Activated effector memory CD4-positive, alpha-beta T cell treated with Interleukin-2 at 50 U/mL for 16 hours (primary cell): ENCODE results near the gene LRRC8C.
"Not testable (repeated sequence)": the region's sequence is repeated elsewhere in the genome, so short reads cannot be mapped to it uniquely, and the experiment has no call there.

Experiments
- DNase-seq: peaks from one replicate; pipeline ENCODE4 v3.0.0-alpha.2; 2020

LRRC8C gene

DNA sequence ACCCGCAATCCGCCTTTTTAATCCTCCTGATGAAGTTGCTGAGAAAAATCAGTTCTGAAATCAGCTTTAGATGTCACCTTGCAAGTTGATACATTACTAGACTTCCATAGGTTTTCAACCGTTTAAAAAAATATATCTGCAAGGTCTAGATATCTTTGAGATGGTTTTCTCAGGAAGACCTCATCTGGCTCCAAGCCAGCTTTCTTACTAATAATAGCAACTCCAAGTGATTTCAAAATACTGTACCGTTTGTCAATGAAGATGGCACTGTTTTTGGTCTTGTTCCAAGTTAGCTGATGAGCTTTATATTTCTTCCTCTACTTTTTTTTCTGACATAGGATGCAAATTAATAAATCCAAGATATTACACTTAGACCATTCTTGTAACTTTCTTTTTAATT, 40.3 kb downstream of the LRRC8C start:
- no peak for DNase-seq

DNA sequence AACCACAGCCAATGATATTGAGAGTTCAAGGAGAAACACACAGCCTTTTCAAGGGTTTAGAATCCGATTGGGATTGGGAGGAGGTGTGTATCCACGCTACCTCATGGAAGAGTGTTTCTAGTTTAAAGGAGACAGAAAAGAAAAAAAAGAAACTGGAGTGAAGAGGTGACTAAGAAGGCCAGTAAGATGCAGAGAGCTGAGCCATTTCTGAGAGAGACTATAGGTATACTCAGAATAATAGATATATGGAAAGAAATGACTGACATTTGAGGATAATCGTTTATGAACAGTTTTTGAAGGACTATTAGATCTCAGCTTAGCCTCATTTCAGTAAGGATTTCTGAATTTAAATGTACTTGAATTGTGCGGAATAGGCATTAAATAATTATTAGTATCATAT, 42.8 kb downstream of the LRRC8C start:
- DNase-seq: no peak

DNA sequence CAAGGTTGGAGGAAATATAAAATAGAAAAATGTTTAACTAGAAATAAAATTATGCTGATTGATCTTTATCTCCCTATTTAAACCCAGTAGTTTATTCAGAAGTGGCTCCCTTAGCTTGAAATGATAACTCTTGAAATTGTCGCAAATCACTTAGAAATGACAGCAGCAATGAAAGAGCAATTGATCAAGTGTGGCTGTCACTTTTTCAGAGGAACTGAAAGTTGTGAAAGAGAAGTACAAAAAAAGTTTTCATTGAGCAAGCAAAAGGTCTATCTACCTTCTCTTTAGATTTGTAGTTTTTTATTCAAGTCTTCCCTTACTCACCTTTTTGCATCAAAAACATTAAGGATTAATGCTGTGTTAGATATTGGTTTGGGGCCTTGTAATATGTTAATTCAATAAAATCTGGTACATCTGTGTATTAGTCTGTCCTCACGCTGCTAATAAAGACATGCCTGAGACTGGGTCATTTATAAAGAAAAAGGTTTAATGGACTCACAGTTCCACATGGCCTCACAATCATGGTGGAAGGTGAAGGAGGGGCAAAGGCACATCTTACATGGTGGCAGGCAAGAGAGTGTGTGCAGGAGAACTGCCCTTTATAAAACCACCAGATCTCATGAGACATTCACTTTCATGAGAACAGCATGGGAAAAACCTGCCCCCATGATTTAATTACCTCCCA, 48.3 kb downstream of the LRRC8C start:
- DNase-seq: no peak

DNA sequence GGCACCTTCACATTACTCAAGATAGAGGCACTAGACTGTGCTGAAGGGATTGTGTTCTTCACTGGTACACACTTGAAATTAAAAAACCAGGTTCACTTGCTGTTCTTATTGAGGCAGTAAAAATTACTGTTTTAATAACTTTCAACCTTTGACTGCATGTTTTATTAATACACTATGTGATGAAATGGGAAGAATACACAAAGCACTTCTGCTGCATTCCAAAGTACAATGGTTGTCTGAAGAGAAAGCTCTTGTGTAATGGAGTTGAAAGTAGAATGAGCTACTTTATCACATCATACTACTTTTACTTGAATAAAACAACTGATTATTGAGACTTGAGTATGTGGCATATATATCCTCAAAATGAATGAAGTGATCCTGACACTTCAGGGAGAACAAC, 49.7 kb downstream of the LRRC8C start:
- DNase-seq: no peak

DNA sequence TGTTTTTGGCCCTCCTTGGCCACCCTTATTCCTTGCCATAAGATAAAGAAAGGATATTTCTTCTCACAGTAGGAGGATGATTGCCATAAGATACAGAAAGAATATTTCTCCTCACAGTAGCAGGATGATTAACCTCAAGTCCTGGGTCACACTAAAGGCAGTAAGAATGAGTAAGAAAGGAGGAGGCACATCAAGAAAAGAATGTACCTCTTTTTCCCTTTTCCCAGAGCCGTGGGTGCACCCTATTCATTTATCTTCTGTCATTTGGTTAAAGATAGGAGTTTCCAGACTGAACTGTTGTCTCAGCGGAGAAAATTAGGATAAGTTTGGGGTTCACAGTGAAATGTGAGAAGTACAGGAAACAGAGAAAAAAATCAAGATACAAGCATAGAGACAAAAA, 52.5 kb downstream of the LRRC8C start:
- no peak for DNase-seq

DNA sequence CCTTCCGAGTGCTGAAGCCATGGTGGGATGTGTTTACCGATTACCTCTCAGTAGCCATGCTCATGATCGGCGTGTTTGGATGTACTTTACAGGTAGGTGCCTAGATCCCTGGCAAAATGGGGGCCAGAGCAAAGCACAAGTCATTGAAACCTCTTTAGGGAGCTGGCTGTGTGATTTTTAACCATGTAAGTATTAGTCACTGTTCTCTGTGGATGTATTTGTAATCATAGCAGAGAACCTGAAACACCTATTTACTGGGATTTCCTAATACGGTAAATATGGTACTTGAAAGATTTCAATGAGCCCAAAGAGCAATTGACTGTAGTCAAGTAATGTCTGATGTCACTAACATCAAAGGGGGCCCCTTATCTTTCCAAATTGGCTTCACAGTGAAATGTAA, 53.6 kb downstream of the LRRC8C start:
- DNase-seq: no peak

DNA sequence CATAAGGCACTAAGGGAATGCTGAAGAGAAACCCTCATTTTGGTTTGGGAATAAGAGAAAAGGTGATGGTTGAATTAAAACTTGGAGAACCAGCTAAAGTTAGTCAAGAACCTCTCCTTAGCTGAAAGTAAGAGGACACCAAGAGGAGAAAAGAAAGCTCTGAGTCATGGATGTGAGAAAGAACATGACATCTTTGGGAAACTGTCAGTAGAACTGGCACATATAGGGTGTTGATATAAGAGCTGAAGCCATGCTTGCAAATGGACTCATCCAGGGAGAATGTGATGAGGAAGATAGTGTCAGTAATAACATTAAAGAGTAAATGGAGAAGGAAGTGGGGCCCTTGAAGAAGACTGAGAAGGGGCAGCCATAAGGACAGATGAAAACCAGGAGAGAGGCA, 54.3 kb downstream of the LRRC8C start:
- no peak for DNase-seq

DNA sequence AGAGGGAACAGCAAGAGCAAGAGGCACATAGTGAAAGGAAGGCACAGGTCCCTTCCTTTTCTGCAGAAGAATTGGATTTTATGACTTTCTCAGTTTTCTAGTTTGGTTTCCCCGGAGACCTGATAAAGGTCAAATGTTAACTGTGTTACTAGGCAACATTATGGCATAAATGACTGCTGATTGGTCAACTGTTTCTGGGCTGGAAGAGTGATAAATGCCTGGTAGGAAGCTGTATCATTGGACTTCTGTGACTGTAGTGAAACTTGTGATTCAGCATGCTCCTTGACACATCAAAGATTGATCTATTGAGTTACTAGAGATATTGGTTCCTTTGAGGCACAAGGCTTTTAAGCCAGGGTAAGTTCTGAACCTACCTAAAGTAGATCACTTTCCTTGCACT, 55.7 kb downstream of the LRRC8C start:
- no peak for DNase-seq

DNA sequence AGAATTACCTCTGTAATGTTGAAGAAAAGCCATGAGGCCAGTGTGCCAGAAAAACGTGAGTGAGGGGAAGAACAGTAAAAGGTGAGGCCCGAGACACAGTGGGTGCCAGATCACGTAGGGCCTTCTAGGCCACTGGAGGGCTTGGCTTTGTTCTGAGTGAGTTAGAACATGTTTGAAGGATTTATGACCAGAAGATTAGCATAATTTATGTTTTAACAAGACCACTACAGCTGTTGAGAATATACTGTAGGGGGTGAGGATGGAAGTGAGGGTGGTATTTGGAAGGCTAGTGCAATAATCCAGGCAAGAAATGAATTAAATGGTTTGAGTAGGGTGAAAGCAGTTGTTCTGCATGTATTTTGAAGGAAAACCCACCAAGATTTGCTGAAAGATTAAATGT, 56.3 kb downstream of the LRRC8C start:
- DNase-seq: no peak

DNA sequence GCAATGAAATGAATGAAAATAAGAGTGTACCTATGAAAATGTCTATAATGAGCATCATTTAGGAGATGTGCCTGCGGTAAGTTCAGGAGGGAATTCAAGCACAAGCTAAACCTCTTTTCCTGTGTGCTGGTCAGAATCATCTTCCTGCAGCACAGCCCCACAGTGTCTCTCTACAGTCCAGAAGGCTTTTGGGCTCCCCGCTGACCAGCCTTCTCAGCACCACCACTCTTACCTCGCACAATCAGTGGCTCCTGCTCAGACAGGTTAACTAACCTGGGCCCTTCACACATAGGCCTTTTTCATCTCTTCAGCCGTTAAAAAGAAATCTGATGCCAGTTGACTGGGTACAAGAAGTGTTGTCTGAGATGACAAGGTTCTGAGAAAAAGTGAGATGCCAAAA, 57.7 kb downstream of the LRRC8C start:
- DNase-seq: no peak

DNA sequence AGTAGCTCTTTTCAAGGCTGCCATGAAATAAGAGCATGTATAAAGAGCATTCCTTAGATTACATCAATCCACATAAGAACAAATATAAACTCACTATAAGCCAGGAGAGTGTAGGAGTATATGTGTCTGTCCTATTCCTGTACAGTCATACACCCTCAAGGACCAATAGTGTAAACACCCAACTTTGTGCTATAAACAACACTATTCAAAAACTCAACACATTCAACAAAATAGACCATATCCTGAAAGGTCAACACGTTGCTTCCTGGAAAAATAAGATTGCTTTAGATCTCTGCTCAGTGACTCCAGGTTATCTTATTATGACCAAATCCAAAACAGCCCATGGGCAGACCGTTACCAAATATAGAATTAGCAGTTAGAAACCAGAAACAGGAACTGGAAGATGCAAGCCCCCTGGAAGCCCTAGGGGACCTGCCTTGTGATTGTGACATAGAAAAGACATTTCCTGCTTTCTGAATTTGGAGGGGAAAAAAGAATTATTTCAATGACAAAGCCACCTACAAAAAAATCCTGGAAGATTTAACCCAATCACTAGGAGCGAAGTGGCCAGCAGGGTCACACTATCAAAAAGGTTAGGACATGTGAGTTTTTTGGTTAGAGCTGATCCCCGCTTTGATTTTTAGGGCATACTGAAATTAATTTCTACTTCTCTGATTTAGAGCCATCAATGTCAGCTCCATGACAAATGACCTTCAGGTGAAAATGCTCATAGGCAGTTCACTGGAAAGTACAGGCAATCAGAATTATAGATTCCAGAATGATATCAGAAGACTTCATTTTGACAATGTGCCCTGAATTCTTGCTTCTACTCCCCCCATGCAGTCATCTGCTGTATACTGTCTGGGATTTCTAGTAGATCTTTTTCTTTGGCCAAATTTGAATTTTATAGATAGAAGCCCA, 59.9 kb downstream of the LRRC8C start:
- no peak for DNase-seq

DNA sequence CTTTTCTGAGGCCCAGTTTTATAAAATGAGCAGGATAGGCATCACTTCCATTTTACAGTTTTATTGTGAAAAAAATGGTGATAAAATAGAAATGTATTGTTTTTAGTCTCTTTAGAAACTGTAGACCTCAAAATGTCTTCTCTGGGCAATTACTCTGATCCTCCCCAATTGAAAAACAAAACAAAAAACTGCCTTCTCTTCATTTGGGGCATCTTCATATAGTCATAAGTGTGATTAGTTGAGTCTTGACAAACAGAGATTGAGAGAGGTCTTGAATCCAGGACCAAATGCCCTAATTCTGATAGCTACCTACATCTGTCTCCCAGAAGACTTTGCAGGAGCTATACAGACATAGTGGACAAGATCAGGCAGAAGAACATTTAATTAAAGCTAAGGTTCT, 62.9 kb downstream of the LRRC8C start:
- no peak for DNase-seq

DNA sequence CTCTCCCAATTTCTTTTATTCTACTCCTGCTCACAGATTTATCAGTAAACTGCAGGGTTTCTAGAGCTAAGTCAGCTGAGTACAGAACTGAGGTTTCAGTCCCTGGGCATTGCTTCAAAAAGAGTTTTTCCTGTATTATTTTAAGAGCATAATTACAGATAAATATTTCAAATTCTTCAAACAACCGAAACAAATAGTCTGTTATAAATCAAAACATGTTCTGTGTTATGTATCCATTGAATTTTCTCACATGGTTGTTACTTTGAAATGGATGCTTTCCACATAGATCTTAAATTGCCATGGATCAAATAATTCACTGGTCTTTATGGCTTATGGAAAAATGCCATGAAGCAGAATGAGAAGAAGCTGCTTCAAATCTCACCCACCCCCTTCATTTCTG, 64.5 kb downstream of the LRRC8C start:
- no peak for DNase-seq

DNA sequence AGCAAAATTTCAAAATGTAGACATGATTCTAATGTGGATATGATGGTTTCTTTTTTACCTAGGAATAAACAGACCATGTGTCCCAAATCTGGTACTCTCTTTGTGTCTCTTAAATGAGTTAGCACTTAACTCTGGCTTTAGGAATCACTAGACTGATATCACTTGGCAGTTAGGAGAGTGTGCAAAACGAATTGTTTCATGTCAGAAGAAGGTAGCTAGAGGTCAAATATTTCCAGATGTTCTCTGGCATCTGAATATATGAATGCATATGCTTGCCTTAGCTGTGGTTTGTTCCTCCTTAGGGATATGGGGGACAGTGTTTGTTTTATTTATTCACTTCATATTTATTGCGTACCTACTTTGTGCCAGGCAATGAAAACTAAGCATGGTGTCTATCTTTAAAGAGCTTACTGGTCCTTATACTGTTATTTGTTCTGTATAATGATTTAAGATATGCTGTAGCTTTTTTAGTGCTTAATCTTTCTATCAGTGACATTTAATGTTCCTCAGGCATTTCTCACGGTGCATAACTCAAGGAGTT, 65.2 kb downstream of the LRRC8C start:
- no peak for DNase-seq

DNA sequence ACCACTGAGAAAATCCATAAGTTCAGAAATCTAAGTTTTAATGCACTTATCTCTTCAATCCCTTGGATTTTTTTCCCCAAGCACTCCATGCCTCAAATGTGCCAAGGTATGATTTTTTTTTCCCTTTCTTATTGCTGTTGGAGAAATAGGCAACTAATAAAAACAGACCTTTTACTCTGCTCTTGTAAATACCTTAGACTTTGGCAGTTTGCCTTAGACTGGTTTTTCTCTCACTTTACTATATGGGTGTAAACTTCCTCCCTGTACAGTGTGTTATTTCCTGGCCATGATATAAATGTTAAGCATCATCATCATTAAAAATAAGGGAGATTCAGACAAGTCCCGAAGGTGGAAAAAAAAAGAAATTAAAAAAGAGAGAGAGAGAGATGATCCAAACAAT, 65.7 kb downstream of the LRRC8C start:
- DNase-seq: no peak

DNA sequence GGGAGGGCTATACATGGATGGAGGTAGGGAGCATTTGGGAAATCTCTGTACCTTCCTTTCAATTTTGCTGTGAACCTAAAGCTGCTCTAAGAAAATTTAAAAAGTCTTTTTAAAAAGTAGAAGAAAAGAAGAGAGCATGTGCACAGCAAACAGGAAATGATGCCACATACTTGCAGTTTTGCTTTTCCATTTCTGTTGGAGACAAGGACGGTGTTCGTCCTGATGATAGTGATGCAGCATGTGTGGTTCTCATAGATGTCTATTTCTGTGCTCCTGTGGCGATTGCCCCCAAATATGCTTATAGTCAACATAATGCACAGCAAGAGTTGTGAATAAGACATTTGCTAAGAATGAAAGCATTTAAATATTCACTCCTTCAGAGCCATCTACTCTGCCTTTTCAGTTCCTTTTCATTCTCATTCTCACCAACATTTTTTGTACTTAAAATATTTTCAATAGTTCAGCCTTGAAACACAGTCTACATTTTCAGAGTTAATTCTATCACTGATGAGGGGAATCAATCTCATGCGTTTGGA, 66.6 kb downstream of the LRRC8C start:
- DNase-seq: no peak

DNA sequence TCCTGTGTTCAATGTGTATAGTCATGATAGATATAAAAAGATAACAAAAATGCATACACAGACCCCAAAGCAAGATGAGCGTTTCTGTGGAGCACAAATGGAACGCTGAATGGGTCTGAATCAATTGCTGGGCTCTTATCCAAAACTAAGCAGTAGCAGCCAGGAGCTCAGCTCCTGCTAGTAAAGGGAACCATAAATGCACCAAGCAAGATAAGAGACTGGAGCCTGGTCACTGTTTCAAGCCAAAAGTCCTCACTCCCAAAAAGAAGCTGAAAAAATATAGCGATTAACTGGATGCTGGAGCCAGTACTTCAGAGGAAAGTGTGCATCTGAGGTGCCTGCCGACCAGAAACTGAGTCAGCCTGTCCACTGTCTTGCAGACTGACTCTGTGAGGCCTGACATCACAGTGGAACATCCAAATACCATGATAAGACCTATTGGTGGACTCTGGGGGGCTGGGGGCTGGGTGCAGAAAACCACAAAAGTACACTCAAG, 68.9 kb downstream of the LRRC8C start:
- DNase-seq: no peak

DNA sequence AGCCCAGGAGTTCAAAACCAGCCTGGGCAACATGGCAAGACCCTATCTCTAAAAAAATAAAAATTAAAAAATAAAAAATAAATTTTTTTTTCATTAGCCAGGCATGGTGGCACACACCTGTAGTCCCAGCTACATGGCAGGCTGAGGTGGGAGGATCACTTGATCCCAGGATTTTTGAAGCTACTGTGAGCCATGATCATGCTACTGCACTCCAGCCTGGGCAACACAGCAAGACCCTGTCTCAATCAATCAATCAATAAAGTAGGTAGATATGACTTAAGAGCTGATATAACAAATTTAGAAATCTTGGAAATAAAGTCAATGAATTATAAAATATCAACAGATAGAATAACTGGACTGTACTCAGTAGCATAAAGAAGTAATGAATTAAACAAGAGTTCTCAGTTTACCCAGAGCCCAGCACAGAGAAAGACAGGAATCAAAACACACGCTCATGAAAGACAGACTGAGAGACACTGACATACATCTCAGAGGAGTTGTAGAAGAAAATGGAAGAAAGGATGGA, 69.7 kb downstream of the LRRC8C start:
- no peak for DNase-seq

DNA sequence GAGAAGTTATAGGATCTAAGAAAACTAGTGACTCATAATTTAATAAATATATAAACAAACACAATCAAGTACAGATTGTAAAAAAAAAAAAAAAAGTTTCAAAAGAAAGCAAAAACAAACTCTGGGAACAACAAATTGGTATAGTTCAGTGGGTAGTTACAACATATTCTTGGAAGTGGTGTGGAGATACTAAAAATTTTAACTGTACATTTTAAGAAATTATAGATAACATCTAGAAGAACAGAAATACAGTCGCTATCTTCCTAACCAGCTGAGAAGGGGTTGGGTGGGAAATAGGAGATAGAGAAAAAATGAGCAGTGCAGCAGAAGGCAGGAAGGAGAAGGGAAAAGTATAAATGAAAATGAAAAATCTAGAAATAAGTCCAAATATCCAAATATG, 70.5 kb downstream of the LRRC8C start:
- DNase-seq: no peak

DNA sequence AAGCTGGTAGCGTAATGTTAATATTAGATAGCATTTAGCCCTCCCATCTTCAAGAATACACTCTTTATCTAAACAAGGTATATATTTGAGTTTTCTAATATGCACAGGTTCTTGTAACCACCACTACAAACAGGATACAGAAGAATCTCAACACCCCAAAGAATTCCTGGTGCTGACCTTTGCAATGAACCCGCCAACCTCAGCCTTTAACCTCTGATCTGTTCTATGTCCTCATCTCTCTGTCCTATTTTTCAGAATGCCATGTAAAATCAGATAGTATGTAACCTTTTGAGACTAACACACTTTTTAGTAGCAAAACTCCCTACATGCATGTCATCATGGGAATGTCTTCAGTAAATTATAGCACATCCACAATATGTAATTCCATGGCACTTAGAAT, 71.1 kb downstream of the LRRC8C start:
- DNase-seq: no peak

DNA sequence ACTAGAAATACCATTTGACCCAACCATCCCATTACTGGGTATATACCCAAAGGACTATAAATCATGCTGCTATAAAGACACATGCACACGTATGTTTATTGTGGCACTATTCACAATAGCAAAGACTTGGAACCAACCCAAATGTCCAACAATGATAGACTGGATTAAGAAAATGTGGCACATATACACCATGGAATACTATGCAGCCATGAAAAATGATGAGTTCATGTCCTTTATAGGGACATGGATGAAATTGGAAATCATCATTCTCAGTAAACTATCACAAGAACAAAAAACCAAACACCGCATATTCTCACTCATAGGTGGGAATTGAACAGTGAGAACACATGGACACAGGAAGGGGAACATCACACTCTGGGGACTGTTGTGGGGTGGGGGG, 72.0 kb downstream of the LRRC8C start:
- DNase-seq: not testable (repeated sequence)

DNA sequence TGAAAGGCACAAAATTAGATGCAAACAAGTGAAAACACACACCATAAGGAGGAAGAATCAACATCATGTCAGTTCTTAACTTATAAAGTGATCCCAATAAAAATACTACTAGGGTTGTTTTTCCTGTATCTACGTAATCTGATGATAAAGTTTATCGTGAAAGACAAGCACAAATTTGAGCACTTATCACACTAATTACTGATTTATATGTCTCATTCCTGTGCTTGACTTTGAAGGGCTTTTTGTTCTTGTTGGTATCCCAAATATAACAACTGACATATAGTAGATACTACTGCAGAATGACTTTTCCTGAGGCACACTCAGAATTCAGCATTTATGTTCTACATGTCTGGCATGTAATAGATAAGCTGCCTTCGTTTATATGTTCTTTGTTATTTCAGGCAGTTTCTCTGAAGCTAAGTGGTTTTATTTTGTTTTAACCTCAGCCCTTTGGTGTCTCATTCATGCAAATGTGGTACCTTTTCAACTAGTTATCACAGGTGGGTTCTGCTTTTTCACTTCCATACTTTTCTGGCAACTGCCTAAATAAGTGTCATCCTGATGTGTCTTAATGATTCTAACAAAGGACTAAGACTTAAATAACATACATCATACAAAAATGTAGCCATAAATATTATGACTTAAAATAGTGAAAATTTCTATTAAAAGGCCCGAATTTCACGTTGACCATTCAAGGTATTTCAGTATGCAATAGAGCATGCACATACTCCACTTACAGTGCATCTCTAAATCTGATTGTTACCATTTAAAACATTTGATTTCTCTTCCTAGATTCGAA, 73.2 kb downstream of the LRRC8C start:
- DNase-seq: no peak

DNA sequence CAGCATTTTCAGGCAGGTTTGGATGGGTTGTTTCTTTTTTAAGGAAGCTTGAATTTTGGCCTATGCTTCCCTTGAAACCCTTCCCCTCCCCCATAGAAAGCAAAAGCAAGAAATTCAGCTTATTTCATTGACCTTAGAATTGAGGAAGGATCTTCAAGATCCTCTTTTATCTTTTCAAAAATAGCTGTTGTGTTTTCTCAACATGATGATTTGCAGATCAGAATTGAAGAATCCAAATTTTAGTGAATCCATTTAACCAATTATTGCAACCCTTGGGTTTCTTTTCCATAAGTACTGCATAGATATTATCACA, 73.7 kb downstream of the LRRC8C start:
- no peak for DNase-seq
